Measurements from ENCODE around the gene ADGB.
A peak's percentile ranks its signal among the peaks of the same experiment; 100 is the strongest.
"Not testable (repeated sequence)": the region's sequence is repeated elsewhere in the genome, so short reads cannot be mapped to it uniquely, and the experiment has no call there.

Gene ADGB

GRCh38 chr6:146819596-146820320 lies 221.0 kb downstream of the ADGB start:
- no peak for DNase-seq (ENCODE audit: low spot score)

GRCh38 chr6:146827216-146827928 lies 228.6 kb downstream of the ADGB start:
- DNase-seq (ENCODE audit: low spot score) = no peak

GRCh38 chr6:146829792-146830565 lies 231.2 kb downstream of the ADGB start:
- DNase-seq (ENCODE audit: low spot score) = no peak

DNA sequence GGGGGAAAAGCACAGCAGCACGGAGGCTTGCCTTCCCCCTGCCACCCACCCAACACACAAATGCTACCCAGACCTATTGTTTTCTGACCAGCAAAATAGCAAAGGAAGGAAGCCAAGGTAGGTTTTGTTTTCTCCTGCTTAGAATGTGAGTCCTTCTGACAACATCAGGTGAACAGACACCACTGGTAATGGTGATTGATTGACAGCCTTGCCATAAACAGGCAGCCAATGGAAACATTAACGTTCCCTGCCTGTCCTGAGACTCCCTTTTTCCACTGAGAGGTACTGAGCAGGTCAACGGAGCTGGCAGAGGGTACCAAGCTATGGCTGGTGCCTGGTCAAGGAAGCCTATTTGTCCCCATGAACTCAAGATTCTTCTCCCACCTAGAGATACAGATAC lies 234.4 kb downstream of the ADGB start:
- DNase-seq (ENCODE audit: low spot score) = no peak

DNA sequence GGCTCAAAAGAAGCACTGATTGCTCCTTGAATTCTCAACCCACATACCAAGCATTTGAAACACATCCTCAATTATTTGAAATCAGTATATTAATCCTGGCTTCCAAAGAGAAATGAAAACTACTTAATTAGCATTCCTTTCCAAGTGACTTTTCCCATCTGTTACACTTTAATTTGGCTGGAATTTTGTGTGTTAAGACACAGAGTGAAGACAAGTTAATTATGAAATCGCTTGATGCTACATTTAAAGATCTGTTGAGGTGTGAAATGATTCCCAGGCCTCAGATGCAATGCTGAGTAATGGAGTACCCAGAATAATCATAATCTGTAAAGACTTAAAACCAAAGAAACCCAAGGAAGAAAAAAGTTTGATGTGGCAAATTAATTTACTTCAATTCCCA lies 241.4 kb downstream of the ADGB start:
- no peak for DNase-seq (ENCODE audit: low spot score)

DNA sequence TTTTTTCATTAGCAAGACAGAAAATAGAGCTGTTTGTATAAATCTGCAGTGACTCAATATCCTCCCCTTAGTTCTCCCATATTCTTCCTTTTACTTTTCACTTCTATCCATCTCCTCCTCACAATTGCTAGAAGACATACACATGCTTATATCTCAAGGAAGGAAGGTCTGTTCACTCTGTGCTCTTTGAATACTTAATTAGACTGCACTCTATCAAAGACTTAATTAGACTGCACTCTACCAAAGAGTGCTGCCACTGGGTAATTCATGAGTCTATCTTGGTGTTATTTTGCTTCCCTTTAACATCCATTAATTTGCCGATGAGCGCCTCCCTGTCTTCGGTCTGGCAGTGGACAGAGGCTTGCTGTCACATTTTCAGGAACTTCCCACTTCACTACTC lies 241.9 kb downstream of the ADGB start:
- no peak for DNase-seq (ENCODE audit: low spot score)

- DNase-seq (ENCODE audit: low spot score) = no peak
Observed at GRCh38 chr6:146847426-146847825, 248.7 kb downstream of the ADGB start.

DNA sequence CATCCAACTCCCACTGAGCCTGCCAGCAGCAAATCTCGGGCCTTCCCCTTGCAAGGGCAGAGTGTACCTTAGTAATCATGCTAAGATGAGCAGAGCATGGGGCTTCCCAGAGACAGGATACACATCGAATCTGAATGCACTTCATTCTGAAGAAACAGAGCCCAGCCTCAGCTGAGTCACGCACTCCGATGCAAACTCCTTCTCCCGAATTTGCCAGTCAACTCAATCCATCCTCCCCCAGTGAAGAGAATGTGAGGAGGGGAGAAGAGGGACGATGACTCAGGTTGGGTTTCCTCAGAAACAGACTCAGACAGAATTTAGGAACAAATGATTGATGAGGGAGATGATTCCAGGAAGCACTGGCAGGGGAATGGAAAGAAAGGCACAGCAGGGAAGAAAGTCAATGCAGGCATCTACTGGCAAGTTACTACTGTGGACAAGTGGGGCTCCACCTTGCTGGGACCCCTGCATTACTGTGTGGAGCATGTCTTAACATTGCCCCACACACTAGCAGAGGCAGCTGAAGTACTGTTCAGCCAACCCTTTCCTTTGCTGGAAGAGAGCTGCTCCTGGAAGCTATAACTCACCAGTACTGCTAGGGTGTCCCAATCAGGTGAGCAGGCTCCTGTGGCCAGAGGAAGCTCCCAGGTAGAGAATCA lies 251.6 kb downstream of the ADGB start:
- no peak for DNase-seq (ENCODE audit: low spot score)

- DNase-seq (ENCODE audit: low spot score) = no peak
Observed at GRCh38 chr6:146850981-146851380, 252.2 kb downstream of the ADGB start.

- no peak for DNase-seq (ENCODE audit: low spot score)
Observed at GRCh38 chr6:146851837-146852236, 253.1 kb downstream of the ADGB start.

- not testable (repeated sequence) for DNase-seq (ENCODE audit: low spot score)
Observed at GRCh38 chr6:146854521-146855255, 255.9 kb downstream of the ADGB start.

- no peak for DNase-seq (ENCODE audit: low spot score)
Observed at GRCh38 chr6:146855889-146856288, 257.1 kb downstream of the ADGB start.

- no peak for DNase-seq (ENCODE audit: low spot score)
Observed at GRCh38 chr6:146856296-146856695, 257.5 kb downstream of the ADGB start.

GRCh38 chr6:146857180-146857979 lies 258.6 kb downstream of the ADGB start:
- peak; percentile 48 for DNase-seq (ENCODE audit: low spot score)

DNA sequence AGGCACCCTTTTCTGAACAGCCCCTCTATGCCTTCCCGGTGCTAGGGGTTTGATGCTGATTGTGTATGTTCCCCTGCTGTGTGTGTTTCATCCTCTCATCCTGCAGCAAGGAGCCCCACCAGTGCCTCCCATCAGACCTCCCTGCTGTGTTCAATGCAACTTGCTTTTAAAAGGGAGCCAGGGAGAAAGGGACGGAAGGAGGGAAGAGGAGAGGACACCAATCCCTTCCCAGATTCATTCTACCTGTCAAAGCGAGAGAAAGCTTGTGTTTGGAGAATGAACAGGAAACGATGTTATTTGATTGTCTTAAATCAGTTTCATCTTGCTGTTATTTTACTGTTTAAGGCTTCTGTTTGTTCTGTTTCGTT lies 259.2 kb downstream of the ADGB start:
- no peak for DNase-seq (ENCODE audit: low spot score)

GRCh38 chr6:146859206-146859605 lies 260.4 kb downstream of the ADGB start:
- DNase-seq (ENCODE audit: low spot score) = no peak

GRCh38 chr6:146859795-146860495 lies 261.2 kb downstream of the ADGB start:
- no peak for DNase-seq (ENCODE audit: low spot score)

DNA sequence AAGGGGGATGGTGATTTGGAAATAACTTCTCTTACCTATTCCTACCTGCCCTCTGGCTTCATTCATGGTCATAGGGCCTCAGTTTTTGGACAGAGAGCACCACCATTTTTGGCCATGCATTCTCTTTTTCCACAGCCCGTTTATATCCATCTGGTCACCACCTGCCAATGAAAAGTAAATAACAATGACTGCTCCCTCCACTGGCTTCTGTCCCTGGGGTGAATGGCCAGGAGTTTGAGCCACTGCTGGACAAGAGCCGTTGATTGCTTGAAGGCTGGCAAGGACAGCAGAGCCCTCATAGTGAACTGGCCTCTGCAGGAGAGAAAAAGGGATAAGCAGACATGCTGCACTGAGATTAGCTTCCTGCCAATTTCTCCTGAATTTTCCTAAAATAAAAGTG lies 261.8 kb downstream of the ADGB start:
- no peak for DNase-seq (ENCODE audit: low spot score)

DNA sequence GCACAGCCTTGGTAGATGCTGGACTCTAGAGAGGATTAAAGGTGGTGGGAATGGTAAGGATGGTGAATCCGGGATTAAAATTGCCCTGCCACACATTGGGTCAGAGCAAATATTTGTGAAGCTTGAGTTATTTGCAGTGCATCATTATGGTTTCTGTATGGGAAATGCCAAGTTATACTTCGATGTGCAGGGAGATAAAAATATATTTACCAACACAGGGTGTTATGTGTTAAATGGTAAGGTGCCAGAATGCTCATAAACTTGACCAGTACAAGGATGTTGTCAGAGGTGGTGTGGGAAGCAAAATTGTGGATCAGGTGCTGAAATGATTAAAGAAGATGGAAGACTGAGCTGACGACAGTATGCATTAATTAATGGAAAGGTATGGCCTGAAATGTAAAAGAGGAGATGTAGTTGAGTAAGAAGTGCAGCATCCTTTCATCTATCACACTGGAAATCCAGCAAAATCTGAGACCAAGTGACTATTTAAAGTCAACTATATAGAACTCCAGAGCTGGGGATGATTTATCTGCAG lies 262.3 kb downstream of the ADGB start:
- no peak for DNase-seq (ENCODE audit: low spot score)

DNA sequence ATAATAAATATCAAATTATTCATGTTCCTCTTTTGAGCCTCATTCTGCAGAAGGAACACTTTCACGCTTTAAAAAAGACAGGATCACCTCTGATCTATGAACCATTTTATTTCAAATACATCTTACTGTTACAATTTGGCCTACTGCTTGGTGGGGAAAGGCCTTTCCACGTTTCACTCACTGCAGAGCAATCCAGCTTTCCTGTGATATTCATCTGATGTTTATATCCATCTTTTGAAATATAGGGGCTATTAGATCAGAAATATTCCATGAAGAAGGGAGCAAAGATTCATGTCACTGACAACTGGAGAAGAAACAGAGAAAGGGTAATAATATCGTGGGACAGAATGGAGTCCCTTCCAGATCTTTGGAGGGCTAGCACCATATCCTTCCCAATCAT lies 262.9 kb downstream of the ADGB start:
- DNase-seq (ENCODE audit: low spot score) = no peak
